D721Med (cell line): ENCODE results near the gene FAM98A.

Experiments
- DNase-seq: peaks from one replicate; pipeline ENCODE4 v3.0.0; 2011; ENCODE audit warnings: low spot score; ENCODE audit not compliant: insufficient read length
- FAIRE-seq: peaks from 2 replicates; lab custom pipeline; 2011; peaks lifted over from hg19 to GRCh38; lab: Jason Lieb, UNC
- CTCF ChIP-seq: IDR thresholded peaks from 2 replicates; pipeline ENCODE4 v1.5.1; 2012; ENCODE audit warnings: mild to moderate bottlenecking, control low read depth; ENCODE audit not compliant: insufficient read depth; ENCODE audit errors: missing control alignments

FAM98A gene

GRCh38 chr2:33583194-33583938, 15.7 kb downstream of the FAM98A start:
- TF ChIP-seq CTCF, result peak; percentile 77
- FAIRE-seq (peak; percentile 25), DNase-seq (no peak)

GRCh38 chr2:33581872-33582271, 17.2 kb downstream of the FAM98A start:
- no peak for TF ChIP-seq CTCF
- FAIRE-seq (no peak), DNase-seq (no peak)

DNA sequence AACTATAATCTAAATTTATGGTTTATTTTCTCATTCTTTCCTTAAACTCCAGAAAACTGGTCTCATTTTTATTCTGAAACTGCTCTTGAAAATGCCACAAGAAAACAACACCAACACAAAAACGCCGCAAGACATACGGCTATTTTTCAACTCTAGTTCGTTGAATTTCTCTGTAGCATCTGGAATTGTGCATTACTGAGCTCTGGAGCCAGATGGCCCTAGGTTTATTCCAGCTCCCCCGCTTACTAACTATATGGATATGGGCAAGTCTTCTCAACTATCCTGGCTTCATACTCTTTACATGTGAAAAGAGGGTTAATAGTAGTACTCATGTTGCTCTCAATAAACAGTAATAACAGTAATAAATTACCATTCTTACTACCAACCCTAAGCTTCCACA, 19.9 kb downstream of the FAM98A start:
- FAIRE-seq, result no peak
- DNase-seq, result no peak

DNA sequence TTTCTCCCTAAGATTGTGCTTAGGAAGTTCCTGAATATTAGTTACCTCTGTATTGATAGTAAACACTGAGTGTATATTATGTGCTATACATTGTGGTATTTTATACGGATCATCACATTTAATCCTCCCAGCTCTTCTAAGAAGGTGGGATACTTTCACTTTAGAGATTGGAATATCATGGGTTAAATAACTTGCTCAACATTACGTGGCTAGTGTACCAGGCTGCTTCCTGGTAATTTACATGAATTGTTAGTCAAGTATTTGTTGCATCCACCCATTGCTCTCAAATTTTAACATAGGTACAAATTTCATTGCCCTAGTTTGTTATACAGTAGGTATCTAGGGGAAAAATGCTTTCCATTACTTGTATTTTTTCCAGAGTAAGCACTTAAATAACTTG, 21.4 kb downstream of the FAM98A start:
- FAIRE-seq, result no peak
- no peak for TF ChIP-seq CTCF
- no peak for DNase-seq

More for the DNA sequence above, 19.9 kb downstream of the FAM98A start:
- TF ChIP-seq CTCF, result no peak

- FAIRE-seq (no peak), DNase-seq (no peak)
- no peak for TF ChIP-seq CTCF
Observed at GRCh38 chr2:33577084-33577483, 22.0 kb downstream of the FAM98A start.

- TF ChIP-seq CTCF, result no peak
- FAIRE-seq, result no peak
- DNase-seq, result no peak
Observed at GRCh38 chr2:33573657-33574056, 25.4 kb downstream of the FAM98A start.

DNA sequence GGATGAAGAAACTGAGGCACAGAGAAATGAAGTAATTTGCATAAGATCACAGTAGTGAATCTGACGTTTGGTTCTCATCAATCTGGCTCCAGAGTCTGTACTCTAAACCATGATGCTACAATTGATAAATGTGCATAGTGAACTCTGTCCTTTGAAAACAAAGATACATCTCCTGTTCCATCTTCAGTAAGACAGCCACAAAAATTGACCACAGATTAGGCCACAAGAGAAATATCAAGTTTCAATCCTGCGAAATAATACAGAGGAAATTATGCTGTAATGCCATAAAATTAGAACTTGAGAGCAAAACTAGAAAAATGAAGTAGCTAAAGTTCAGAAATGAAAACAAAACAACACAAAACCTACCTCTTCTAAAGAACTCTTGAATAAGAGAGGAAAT, 28.4 kb downstream of the FAM98A start:
- no peak for TF ChIP-seq CTCF
- FAIRE-seq, result no peak
- DNase-seq, result no peak
